Activated T-cell treated with anti-CD3 and anti-CD28 coated beads for 1 hour (primary cell): ENCODE measurements around the gene SEMA6C.
"Not testable (repeated sequence)": the region's sequence is repeated elsewhere in the genome, so short reads cannot be mapped to it uniquely, and the experiment has no call there.

Experiments used
- DNase-seq: peaks from one replicate; pipeline ENCODE4 v3.0.0-alpha.2; 2020; ENCODE audit warnings: low read depth

Gene SEMA6C

GRCh38 chr1:151124763-151125403, 21.5 kb downstream of the SEMA6C start:
- DNase-seq: no peak

DNA sequence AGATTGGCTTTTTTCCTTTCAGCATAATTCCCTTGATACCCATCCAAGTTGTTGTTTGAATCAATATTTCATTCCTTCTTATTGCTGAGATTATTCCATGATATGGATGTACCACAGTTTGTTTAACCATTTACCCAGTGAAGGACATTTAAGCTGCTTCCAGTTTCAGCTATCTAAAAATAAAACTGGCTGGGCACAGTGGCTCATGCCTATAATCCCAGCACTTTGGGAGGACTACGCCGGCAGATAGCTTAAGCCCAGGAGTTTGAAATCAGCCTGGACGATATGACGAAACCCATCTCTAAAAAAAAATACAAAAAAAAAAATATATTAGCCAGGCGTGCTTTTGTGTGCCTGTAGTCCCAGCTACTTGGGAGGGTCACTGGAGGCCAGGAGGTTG, 32.6 kb downstream of the SEMA6C start:
- DNase-seq: no peak

GRCh38 chr1:151108331-151108730, 38.1 kb downstream of the SEMA6C start:
- DNase-seq: no peak

- no peak for DNase-seq
Observed at GRCh38 chr1:151106894-151107293, 39.5 kb downstream of the SEMA6C start.

- no peak for DNase-seq
Observed at GRCh38 chr1:151104630-151105029, 41.8 kb downstream of the SEMA6C start.

DNA sequence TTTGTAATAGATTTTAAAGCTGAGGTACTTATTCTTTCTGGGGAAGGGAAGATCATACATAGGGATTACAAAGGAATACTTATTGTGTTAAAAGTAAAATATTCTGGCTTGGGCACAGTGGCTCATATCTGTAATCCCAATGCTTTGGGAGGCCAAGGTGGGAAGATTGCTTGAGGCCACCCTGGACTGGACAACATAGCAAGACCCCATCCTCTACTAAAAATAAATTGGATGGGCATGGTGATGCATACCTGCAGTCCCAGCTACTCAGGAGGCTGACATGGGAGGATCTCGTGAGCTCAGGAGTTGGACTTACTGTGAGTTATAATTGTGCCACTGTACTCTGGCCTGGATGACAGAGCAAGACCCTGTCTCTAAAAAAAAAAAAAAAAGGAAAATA, 48.3 kb downstream of the SEMA6C start:
- DNase-seq: no peak

DNA sequence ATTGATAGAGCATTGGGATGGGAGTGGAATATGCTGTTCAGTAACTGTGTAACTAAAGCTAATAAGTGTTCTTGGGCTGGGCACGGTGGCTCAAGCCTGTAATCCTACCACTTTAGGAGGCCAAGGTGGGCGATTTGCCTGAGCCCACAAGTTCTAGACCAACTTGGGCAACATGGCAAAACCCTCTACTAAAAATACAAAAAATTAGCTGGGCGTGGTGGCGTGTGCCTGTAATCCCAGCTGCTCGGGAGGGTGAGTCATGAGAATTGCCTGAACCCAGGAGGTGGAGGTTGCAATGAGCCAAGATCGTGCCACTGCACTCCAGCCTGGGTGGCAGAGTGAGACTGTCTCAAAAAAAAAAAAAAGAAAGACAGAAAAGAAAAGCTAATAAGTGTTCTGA, 49.0 kb downstream of the SEMA6C start:
- DNase-seq: not testable (repeated sequence)

DNA sequence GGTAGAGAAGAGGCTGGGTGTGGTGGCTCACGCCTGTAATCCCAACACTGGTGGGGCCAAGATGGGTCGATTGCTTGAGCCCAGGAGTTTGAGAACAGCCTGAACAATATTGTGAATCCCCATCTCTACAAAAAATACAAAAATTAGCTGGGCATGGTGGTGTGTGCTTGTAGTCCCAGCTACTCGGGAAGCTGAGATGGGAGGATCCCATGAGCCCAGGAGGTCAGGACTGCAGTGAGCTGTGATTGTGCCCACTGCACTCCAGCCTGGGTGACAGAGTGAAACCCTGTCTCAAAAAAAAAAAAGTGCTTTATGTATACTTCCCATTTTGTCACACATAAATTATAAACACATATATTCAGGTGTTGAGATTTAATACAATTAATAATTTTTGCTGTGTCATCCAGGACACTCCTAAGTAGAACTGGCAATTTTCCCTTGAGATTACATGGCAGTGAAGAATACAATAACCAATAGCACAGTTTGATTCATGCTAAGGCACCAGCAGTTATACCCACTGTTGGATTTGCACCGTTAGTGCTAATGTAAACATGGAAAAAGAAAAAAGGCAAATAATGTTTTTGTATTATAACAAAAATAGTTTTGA, 60.4 kb downstream of the SEMA6C start:
- no peak for DNase-seq
